GM21528 (cell line): Measurements from ENCODE around the gene GSS.

Experiments used
- ATAC-seq: cut with Tn5 transposase; IDR thresholded peaks from one replicate; pipeline ENCODE4 v1.9.1; 2021; ENCODE audit warnings: mild to moderate bottlenecking, moderate library complexity; ENCODE audit not compliant: unreplicated experiment, low FRiP score

Gene GSS

DNA sequence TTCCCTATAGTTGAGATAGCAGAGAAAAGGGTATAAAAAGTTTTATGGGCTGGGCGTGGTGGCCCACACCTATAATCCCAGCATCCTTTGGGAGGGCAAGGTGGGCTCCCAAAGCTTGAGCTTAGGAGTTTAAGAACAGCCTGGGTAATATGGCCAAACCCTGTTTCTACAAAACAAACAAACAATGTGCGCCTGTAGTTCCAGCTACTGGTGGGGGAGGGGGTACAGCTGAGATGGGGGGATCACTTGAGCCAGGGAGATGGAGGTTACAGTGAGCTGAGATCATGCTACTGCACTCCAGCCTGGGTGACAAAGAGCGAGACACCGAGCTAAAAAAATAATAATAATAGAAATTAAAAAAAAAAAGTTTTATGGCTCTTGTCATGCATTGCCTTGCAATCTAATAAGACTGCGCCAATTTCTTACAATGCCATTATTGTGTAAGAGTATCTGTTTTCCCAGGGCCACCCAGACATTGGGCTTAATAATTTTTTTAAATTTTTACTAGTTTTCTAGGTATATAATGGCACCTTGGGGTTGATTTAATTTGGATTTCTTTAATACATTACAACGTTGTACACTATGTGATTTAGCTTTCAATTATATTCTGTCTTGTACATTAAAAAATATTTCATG lies 75.3 kb downstream of the GSS start:
- no peak for ATAC-seq
